ENCODE results near the gene MAP6. TPM values are rescaled to one million over a fixed set of nuclear protein-coding genes. Genes with fewer than 3 reads are reported as not detected.

Gene MAP6
- total RNA-seq, 2 donors from 2014 or later: 0.14 TPM; not detected in 1

DNA sequence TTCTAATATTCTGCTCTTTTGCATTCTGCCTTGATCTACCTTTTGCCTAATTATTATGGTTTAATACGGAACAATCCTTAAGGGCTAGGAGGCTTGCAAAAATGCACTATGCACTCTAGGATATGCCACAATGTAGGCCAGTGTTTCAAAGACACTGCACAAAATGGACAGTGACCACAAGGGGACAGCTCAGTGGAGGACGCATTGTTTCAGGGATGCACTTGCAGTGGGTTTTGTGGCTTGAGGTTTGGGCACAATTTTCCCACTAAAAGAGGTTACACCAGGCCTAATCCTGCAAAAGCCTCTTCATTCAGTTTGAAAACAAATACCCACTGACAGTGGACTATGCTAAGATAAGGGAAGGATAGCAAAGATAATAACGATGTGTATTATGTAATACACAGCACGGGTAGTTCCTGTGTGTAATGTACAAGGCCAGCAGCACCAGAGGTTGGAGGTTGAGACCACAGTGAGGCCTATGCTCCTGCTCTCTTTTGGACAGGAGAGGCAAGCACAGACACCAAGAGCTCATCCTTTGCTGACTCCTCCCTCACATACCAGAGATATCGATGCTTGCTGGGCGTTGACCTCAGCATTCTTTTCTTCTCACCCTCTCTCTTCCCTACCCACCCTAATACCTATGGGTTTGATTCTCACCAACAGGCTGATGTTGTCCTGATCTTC lies 12.7 kb downstream of the MAP6 start:
- ATAC-seq: no peak
- H3K36me3 Mint-ChIP-seq: no peaks in the 10 kb centered on the region
- H3K27ac Mint-ChIP-seq: no peak overlapping the region
- H3K4me3 Mint-ChIP-seq: no peak overlapping the region
- H3K4me1 Mint-ChIP-seq (ENCODE audit: low read depth in 2 of 2): peaks cover 4 to 10% of the 10 kb centered on the region in 2 donors
- no peaks in the 10 kb centered on the region for H3K9me3 Mint-ChIP-seq
- DNase-seq (ENCODE audit: low spot score): no peak
- H3K27me3 Mint-ChIP-seq: peaks cover 30 to 41% of the 10 kb centered on the region in 2 donors

DNA sequence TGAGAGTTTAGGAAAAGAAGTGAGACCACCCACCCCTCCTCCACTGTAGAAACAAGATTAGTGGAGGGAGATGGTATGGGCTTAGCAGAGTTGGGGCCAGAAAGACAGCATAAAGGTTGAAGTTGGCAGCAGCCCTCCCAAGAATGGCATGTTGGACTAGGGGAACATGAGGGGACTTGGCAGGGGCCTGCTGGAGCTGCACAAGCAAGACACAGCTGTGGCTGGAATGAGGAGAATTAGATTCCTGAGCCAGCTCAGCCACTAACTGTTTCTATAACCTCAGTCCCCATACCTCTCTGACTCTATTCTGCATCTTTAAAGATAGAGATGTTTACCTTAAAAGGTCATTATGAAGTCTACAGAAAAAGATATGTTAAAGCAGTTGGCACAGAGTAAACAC lies 13.2 kb downstream of the MAP6 start:
- Mint-ChIP-seq H3K27me3 (peaks cover 33 to 39% of the 10 kb centered on the region in 2 donors), H3K4me1 (ENCODE audit: low read depth in 2 of 2) (peaks cover 4 to 10% of the 10 kb centered on the region in 2 donors), H3K4me3 (no peak overlapping the region), H3K27ac (no peak overlapping the region), H3K9me3 (no peaks in the 10 kb centered on the region), H3K36me3 (no peaks in the 10 kb centered on the region)
- no peak for ATAC-seq
- DNase-seq (ENCODE audit: low spot score): no peak

DNA sequence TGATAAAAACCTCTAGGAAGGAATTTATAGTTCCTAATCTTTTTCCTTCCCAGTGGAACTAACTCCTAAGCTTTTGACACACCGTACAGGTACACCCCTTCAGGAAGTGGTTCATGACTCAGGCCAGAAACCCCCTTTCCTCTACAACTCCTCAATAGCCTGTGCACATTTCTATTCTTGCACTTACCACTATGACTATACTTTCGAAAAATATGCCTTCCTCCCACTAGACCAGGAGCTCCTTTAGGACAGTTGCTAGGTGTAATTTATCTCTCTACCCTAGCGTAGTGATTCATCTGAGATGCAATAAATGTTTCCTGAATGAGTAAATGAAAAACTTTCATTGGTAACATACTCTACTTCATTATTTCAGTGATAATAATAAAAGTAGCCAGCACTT lies 14.5 kb downstream of the MAP6 start:
- ATAC-seq (peak; percentile 44 to 85), DNase-seq (ENCODE audit: low spot score) (no peak)
- H3K36me3 Mint-ChIP-seq: no peaks in the 10 kb centered on the region
- no peak overlapping the region for H3K27ac Mint-ChIP-seq
- peak overlapping the region; percentile 5 for H3K4me3 Mint-ChIP-seq
- H3K27me3 Mint-ChIP-seq: peaks cover 26 to 31% of the 10 kb centered on the region in 2 donors
- H3K4me1 Mint-ChIP-seq (ENCODE audit: low read depth in 2 of 2): peaks cover 4 to 10% of the 10 kb centered on the region in 2 donors
- no peaks in the 10 kb centered on the region for H3K9me3 Mint-ChIP-seq

DNA sequence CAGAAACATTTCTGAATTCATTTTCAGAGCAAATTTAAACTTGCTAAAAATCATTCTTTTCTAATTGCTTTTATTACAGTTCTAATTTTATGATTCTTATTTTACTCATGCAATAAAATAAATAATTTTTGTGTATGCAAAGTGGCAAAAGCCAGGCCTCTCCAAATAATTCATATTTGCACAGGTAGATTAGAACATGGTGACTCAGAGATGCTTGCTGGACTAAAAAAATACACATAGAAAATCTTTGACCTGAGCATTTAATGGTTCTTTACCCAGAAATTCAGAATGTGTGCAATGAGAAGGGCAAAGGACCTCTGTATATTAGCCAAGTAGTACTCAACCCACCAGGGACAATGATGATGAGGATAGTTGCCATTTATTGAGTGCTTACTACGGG lies 15.3 kb downstream of the MAP6 start:
- peaks cover 21 to 24% of the 10 kb centered on the region in 2 donors for H3K27me3 Mint-ChIP-seq
- DNase-seq (ENCODE audit: low spot score): no peak
- no peaks in the 10 kb centered on the region for H3K36me3 Mint-ChIP-seq
- H3K27ac Mint-ChIP-seq: no peak overlapping the region
- H3K9me3 Mint-ChIP-seq: no peaks in the 10 kb centered on the region
- no peak overlapping the region for H3K4me3 Mint-ChIP-seq
- H3K4me1 Mint-ChIP-seq (ENCODE audit: low read depth in 2 of 2): peaks cover 4 to 10% of the 10 kb centered on the region in 2 donors
- ATAC-seq: no peak

DNA sequence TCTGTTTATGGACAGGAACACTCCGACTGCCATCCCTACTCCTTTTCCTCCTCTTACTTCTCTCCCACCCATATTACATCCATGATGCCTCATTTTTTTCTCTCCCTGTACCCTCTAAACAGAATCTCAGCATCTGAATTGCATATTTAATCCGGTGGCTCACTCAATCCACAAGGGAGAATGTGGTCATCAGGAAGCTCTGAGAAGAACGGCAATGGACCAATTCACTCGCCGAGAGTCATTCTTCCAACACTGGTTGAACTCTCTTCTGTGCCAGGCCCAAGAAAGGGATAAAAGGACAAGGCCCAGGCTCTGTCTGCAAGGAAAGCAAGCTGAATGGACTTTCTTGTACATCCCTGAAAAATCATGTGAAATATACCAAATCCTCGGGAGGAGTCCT lies 15.9 kb downstream of the MAP6 start:
- DNase-seq (ENCODE audit: low spot score): no peak
- peaks cover 4 to 10% of the 10 kb centered on the region in 2 donors for H3K4me1 Mint-ChIP-seq (ENCODE audit: low read depth in 2 of 2)
- no peaks in the 10 kb centered on the region for H3K9me3 Mint-ChIP-seq
- H3K27me3 Mint-ChIP-seq: peaks cover 16 to 18% of the 10 kb centered on the region in 2 donors
- no peaks in the 10 kb centered on the region for H3K36me3 Mint-ChIP-seq
- H3K27ac Mint-ChIP-seq: no peak overlapping the region
- H3K4me3 Mint-ChIP-seq: no peak overlapping the region
- ATAC-seq: no peak

DNA sequence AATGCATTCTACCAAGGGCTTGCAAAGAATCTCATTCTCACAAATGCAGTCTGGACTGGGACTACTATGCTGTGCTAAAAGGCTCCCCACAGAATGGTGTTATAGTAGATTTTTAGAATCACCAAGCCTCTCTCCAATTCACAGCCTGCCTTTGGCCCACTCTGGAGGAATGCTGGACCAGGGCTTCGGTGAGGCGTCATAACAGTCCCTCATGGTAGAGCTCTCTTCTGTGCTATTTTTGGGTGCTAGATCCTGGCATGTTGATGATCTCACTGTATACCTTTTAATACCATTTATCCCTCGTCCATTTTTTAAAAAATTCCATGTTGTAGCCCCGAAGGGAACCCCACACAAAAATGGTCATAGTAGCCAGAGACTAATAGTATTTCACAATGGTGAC lies 17.6 kb downstream of the MAP6 start:
- H3K27me3 Mint-ChIP-seq: peaks cover 7 to 18% of the 10 kb centered on the region in 2 donors
- H3K9me3 Mint-ChIP-seq: no peaks in the 10 kb centered on the region
- no peak overlapping the region for H3K27ac Mint-ChIP-seq
- H3K4me3 Mint-ChIP-seq: no peak overlapping the region
- peaks cover 4 to 10% of the 10 kb centered on the region in 2 donors for H3K4me1 Mint-ChIP-seq (ENCODE audit: low read depth in 2 of 2)
- no peaks in the 10 kb centered on the region for H3K36me3 Mint-ChIP-seq
- ATAC-seq (no peak), DNase-seq (ENCODE audit: low spot score) (no peak)

DNA sequence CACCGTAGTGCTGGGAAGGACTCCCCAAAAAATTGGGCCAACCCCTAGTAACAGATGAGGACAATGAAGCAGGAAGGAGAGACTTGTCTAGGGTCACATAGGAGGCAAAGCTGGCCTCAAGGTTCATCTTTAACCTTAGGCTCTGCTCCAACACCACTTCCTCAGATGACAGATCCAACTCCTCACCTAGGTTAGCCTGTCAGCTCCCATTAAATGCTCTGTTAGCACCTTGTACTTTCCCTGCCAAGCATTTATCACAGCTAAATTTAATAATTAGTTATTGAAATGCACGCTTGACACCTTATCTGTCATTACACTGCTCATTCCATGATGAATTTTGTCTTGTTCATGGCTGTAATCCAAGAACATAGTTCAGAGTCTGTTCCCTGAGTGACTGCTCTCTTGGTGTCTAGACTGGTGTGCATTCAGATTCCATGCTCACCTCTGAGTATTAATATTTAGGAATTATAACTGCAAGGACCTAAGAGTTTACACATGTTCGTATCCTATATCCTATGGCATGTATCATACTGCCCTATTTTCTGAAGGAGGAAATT lies 18.6 kb downstream of the MAP6 start:
- Mint-ChIP-seq H3K4me1 (ENCODE audit: low read depth in 2 of 2) (peaks cover 4 to 10% of the 10 kb centered on the region in 2 donors), H3K36me3 (no peaks in the 10 kb centered on the region), H3K4me3 (no peak overlapping the region), H3K27ac (no peak overlapping the region), H3K27me3 (peaks cover 16% of the 10 kb centered on the region in 2 donors), H3K9me3 (no peaks in the 10 kb centered on the region)
- ATAC-seq (no peak), DNase-seq (ENCODE audit: low spot score) (no peak)

DNA sequence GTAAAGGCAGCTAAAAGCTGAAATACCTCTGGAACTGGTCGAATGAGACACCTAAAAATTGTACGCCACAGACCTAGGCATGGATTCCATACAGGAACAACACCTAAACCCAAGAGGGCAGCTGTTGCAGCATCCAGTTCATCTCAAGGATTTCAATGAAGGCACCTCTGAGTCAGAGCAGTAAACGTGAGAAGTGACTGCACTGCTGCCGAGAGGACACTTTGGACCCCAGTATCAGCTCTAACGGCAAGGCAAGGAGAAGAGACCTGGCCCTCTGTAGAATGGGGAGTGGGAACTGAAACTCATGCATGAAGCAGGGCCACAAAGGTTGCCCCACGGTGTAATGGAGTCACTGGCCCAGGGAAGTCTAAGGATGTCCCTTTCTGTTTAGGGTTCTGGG lies 23.9 kb downstream of the MAP6 start:
- Mint-ChIP-seq H3K9me3 (no peaks in the 10 kb centered on the region), H3K4me1 (ENCODE audit: low read depth in 2 of 2) (no peaks in the 10 kb centered on the region), H3K4me3 (no peak overlapping the region), H3K27me3 (peaks cover 16 to 18% of the 10 kb centered on the region in 2 donors), H3K36me3 (no peaks in the 10 kb centered on the region), H3K27ac (no peak overlapping the region)
- DNase-seq (ENCODE audit: low spot score) (no peak), ATAC-seq (no peak)

DNA sequence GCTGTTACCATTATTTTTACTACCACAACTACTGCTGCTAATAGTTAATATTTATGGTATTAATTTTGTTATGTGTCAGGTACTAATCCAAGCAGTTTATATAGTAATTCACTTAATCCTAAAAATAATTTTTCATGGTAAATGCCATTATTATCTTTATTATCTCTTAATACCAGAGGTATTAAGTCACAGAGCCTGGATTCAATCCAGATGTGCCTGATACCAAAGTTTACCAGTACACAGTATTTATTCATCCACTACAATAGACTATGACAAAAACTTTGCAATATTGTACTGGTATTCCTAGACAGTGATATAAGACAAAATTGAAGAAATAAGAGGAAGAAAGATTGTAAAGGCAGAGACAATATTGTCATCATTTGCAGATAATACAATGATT lies 24.5 kb downstream of the MAP6 start:
- ATAC-seq (no peak), DNase-seq (ENCODE audit: low spot score) (no peak)
- Mint-ChIP-seq H3K36me3 (no peaks in the 10 kb centered on the region), H3K9me3 (no peaks in the 10 kb centered on the region), H3K27me3 (peaks cover 16 to 20% of the 10 kb centered on the region in 2 donors), H3K27ac (no peak overlapping the region), H3K4me1 (ENCODE audit: low read depth in 2 of 2) (no peaks in the 10 kb centered on the region), H3K4me3 (no peak overlapping the region)

DNA sequence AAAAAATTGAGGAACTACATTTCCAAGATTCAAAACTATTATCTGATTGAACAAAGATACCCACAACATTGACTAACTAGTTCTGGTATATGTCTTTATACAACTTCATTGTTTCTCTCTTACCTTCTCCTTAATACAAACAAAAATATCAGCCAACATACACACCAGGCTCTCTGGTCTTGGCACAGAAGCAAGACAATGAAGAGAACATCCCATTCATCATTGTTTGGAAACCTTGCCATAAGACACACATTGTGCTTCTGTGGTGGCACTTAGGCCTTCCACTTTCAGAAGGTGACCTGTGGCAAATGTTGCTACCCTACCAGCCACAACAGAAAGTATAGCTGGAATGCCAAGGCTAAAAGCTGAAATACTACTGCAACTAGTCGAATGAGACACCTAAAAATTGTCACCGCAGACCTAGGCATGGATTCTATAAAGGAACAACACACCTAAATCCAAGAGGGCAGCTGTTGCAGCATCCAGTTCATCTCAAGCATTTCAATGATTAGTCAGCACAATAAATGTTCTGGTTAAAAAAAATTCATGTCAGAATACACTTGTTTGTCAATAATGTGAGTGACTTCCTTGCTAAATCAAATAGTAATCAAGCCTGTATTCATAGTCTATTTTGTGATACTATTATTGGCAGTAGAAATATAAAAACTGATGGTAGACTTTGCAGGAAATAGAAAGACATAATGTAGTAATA lies 26.3 kb downstream of the MAP6 start:
- Mint-ChIP-seq H3K27me3 (peaks cover 24% of the 10 kb centered on the region in 2 donors), H3K36me3 (no peaks in the 10 kb centered on the region), H3K27ac (no peak overlapping the region), H3K4me1 (ENCODE audit: low read depth in 2 of 2) (no peaks in the 10 kb centered on the region), H3K9me3 (no peaks in the 10 kb centered on the region), H3K4me3 (no peak overlapping the region)
- DNase-seq (ENCODE audit: low spot score): no peak
- no peak for ATAC-seq

DNA sequence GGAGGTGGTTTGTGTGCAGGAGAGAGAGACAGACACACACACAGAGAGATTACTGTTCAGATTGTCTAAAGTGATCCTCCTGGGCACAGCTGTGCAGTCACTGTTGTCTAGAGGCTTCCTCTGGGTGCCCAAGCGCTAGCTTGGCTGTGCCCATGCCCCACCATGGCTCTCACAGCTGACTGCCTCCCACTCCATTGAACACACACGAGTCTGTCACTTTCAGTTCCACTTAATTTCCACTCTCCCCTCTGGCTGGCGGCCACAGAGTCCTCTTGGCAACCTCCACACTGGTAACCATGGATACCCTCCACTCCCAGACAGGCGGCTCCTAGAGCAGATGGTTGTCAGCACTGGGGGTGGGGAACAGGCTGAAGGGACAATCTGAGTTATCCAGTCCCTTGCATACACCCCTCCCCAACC lies 29.1 kb downstream of the MAP6 start:
- no peaks in the 10 kb centered on the region for H3K9me3 Mint-ChIP-seq
- H3K27ac Mint-ChIP-seq: no peak overlapping the region
- H3K27me3 Mint-ChIP-seq: peaks cover 32 to 39% of the 10 kb centered on the region in 2 donors
- H3K4me3 Mint-ChIP-seq: no peak overlapping the region
- DNase-seq (ENCODE audit: low spot score) (no peak), ATAC-seq (no peak)
- H3K4me1 Mint-ChIP-seq (ENCODE audit: low read depth in 2 of 2): no peaks in the 10 kb centered on the region
- H3K36me3 Mint-ChIP-seq: no peaks in the 10 kb centered on the region

DNA sequence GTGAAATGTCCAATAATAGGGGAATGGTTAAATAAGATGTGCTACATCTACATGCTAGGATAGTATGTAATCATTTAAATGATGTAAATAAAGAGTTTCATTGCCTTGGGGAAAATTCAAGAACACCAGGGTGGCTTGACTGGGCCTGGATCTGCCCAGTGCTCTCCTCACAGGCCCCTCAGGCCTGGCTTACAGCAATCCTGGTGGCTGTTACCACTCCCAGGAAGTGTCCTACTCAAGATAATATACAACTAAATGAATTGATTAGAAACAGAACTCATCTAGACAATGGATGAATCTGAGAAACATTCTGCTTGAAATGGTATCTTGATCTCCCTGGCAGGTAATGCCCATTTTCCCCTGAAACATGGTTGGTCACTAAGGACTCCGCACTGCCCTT lies 30.8 kb downstream of the MAP6 start:
- ATAC-seq: no peak
- Mint-ChIP-seq H3K9me3 (no peaks in the 10 kb centered on the region), H3K36me3 (no peaks in the 10 kb centered on the region), H3K27ac (no peak overlapping the region), H3K4me3 (no peak overlapping the region), H3K27me3 (peaks cover 39 to 44% of the 10 kb centered on the region in 2 donors), H3K4me1 (ENCODE audit: low read depth in 2 of 2) (no peaks in the 10 kb centered on the region)
- DNase-seq (ENCODE audit: low spot score): no peak

DNA sequence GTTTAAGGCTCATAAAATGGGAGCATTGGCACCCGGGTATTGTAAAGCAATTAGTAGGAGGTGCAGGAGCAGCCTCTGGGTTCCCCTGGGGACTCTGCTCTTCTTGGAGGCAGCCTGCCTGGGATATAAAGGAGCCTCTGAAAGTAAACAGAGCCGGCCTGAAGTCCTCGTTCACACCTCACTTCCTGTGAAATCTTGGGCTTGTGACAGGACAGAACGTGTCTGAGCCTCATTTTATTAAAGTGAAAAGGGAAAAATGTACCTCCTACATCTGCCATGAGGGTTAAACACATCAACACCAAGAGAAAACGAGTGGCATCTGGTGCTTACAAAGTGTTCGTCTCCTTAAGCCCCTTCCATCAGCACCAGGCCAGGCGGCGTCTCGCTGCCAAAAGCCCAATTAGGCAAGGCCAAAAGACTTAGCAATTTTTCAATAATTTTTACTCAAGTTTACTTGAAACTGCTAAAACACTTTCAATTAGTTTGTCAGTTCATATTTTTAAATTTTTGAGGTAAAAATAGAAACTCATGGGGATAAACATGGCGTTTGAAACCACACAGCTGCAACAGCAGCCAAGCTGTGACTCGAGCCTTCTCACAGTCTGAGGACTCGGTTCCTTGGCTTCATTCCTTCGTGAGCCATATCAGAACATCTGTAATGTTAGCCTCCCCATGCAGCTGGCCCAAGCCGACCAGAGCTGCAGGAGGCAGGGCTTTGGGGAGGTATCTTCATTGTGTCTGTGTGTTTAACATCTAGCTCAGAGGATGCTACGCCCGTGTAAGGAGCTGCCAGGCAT lies 33.6 kb downstream of the MAP6 start:
- DNase-seq (ENCODE audit: low spot score) (no peak), ATAC-seq (no peak)
- no peaks in the 10 kb centered on the region for H3K9me3 Mint-ChIP-seq
- H3K27ac Mint-ChIP-seq: no peak overlapping the region
- no peaks in the 10 kb centered on the region for H3K4me1 Mint-ChIP-seq (ENCODE audit: low read depth in 2 of 2)
- no peaks in the 10 kb centered on the region for H3K36me3 Mint-ChIP-seq
- H3K27me3 Mint-ChIP-seq: peaks cover 52 to 61% of the 10 kb centered on the region in 2 donors
- H3K4me3 Mint-ChIP-seq: no peak overlapping the region
